Measurements from ENCODE around the gene DGKA.

Gene DGKA

GRCh38 chr12:55957106-55957859 is 26.3 kb downstream of the DGKA start:
- DNase-seq (ENCODE audit: low read depth in 1 of 2, low spot score in 1 of 2) = no peak
- H3K4me3 ChIP-seq (replicated peaks; ENCODE audit: insufficient read depth, low read length) = no peak overlapping the region
- TF ChIP-seq CTCF (IDR thresholded peaks at IDR 0.05; ENCODE audit: insufficient read depth, low read length) (no peak), REST (IDR thresholded peaks at IDR 0.05; ENCODE audit: insufficient replicate concordance, low read depth) (no peak), SPI1 (IDR thresholded peaks at IDR 0.05; ENCODE audit: borderline replicate concordance, low read depth) (no peak), POLR2AphosphoS5 (IDR thresholded peaks at IDR 0.05; ENCODE audit: low read depth) (no peak), GABPA (IDR thresholded peaks at IDR 0.05; ENCODE audit: low read depth) (no peak)
- H3K27me3 ChIP-seq (ENCODE audit: insufficient read depth, poor library complexity, severe bottlenecking) = no peaks in the 10 kb centered on the region
- H3K27ac ChIP-seq (replicated peaks) = no peak overlapping the region

GRCh38 chr12:55963760-55964159 is 32.8 kb downstream of the DGKA start:
- no peak for DNase-seq (ENCODE audit: low read depth in 1 of 2, low spot score in 1 of 2)
- TF ChIP-seq POLR2AphosphoS5 (IDR thresholded peaks at IDR 0.05; ENCODE audit: low read depth) (no peak), CTCF (IDR thresholded peaks at IDR 0.05; ENCODE audit: insufficient read depth, low read length) (no peak)
- Histone ChIP-seq H3K27me3 (ENCODE audit: insufficient read depth, poor library complexity, severe bottlenecking) (no peaks in the 10 kb centered on the region), H3K27ac (replicated peaks) (no peak overlapping the region), H3K4me3 (replicated peaks; ENCODE audit: insufficient read depth, low read length) (no peak overlapping the region)

- TF ChIP-seq REST (IDR thresholded peaks at IDR 0.05; ENCODE audit: insufficient replicate concordance, low read depth) = no peak
- no peak for TF ChIP-seq CTCF (IDR thresholded peaks at IDR 0.05; ENCODE audit: insufficient read depth, low read length)
- no peak for TF ChIP-seq SPI1 (IDR thresholded peaks at IDR 0.05; ENCODE audit: borderline replicate concordance, low read depth)
- no peak for TF ChIP-seq GABPA (IDR thresholded peaks at IDR 0.05; ENCODE audit: low read depth)
- TF ChIP-seq POLR2AphosphoS5 (IDR thresholded peaks at IDR 0.05; ENCODE audit: low read depth) = no peak
- H3K27ac ChIP-seq (replicated peaks) = no peak overlapping the region
These were observed 34.3 kb downstream of the DGKA start for GRCh38 chr12:55965240-55965639.

GRCh38 chr12:55965941-55966407 is 35.0 kb downstream of the DGKA start, which contains the start of gene PMEL:
Gene PMEL, minus strand, starts transcription at chr12:55966042. Its CDS starts 31 bp downstream, at chr12:55966011.
- no peak for DNase-seq (ENCODE audit: low read depth in 1 of 2, low spot score in 1 of 2)
- no peaks in the 10 kb centered on the region for H3K27me3 ChIP-seq (ENCODE audit: insufficient read depth, poor library complexity, severe bottlenecking)
- TF ChIP-seq SPI1 (IDR thresholded peaks at IDR 0.05; ENCODE audit: borderline replicate concordance, low read depth) (no peak), CTCF (IDR thresholded peaks at IDR 0.05; ENCODE audit: insufficient read depth, low read length) (no peak)
- H3K27ac ChIP-seq (replicated peaks) = peak within 1 kb of the TSS; percentile 70
- peak within 1 kb of the TSS; percentile 95 for H3K4me3 ChIP-seq (replicated peaks; ENCODE audit: insufficient read depth, low read length)

More at GRCh38 chr12:55965240-55965639, 34.3 kb downstream of the DGKA start:
- Histone ChIP-seq H3K27me3 (ENCODE audit: insufficient read depth, poor library complexity, severe bottlenecking) (no peaks in the 10 kb centered on the region), H3K4me3 (replicated peaks; ENCODE audit: insufficient read depth, low read length) (no peak overlapping the region)
- DNase-seq (ENCODE audit: low read depth in 1 of 2, low spot score in 1 of 2) = no peak
